Ishikawa (cell line): ENCODE data around the gene TSC22D3.

Experiments used
- CEBPB ChIP-seq: IDR thresholded peaks from 2 replicates; pipeline ENCODE4 v1.6.1; 2012
- CREB1 ChIP-seq: IDR thresholded peaks from 2 replicates; pipeline ENCODE4 v1.6.1; 2012; ENCODE audit warnings: low read depth
- EGR1 ChIP-seq: IDR thresholded peaks from 2 replicates; pipeline ENCODE4 v1.6.1; 2012
- EP300 ChIP-seq: IDR thresholded peaks from 2 replicates; pipeline ENCODE4 v1.6.1; 2012; ENCODE audit warnings: borderline replicate concordance
- FOXM1 ChIP-seq: IDR thresholded peaks from 2 replicates; pipeline ENCODE4 v1.6.1; 2012; ENCODE audit warnings: low read depth, borderline replicate concordance
- MAX ChIP-seq: IDR thresholded peaks from 2 replicates; pipeline ENCODE4 v1.6.1; 2012
- NFIC ChIP-seq: IDR thresholded peaks from 2 replicates; pipeline ENCODE4 v1.6.1; 2012
- RAD21 ChIP-seq: IDR thresholded peaks from 2 replicates; pipeline ENCODE4 v1.6.1; 2012; ENCODE audit warnings: low read depth
- REST ChIP-seq: IDR thresholded peaks from 2 replicates; pipeline ENCODE4 v1.6.1; 2012; ENCODE audit warnings: low read depth, mild to moderate bottlenecking
- TAF1 ChIP-seq: IDR thresholded peaks from 2 replicates; pipeline ENCODE4 v1.6.1; 2012; ENCODE audit warnings: low read depth, mild to moderate bottlenecking
- TCF12 ChIP-seq: IDR thresholded peaks from 2 replicates; pipeline ENCODE4 v1.6.1; 2012; ENCODE audit warnings: low read depth
- TEAD4 ChIP-seq: IDR thresholded peaks from 2 replicates; pipeline ENCODE4 v1.6.1; 2012
- USF1 ChIP-seq: IDR thresholded peaks from 2 replicates; pipeline ENCODE4 v1.6.1; 2012
- YY1 ChIP-seq: IDR thresholded peaks from 2 replicates; pipeline ENCODE4 v1.6.1; 2012; ENCODE audit warnings: low read depth
- ZBTB7A ChIP-seq: IDR thresholded peaks from 2 replicates; pipeline ENCODE4 v1.6.1; 2012; ENCODE audit warnings: low read depth

Gene TSC22D3

GRCh38 chrX:107775734-107776511, at the start of gene TSC22D3:
Gene TSC22D3 (minus strand): TSS chrX:107775787. CDS start chrX:107775419, 368 bp downstream.
- no peak for TF ChIP-seq USF1
- TF ChIP-seq RAD21 = peak; percentile 23; the same call in 1 of the 2 replicates
- no peak for TF ChIP-seq TCF12
- no peak for TF ChIP-seq NFIC
- no peak for TF ChIP-seq CREB1
- no peak for TF ChIP-seq REST
- TF ChIP-seq EGR1 = no peak

- TF ChIP-seq ZBTB7A (no peak), NFIC (no peak), MAX (no peak), REST (no peak), USF1 (no peak), RAD21 (no peak)
Measured at GRCh38 chrX:107823456-107823855, 47.9 kb upstream of the TSC22D3 start.

GRCh38 chrX:107823042-107823441, 47.5 kb upstream of the TSC22D3 start:
- no peak for TF ChIP-seq TEAD4
- no peak for TF ChIP-seq REST
- no peak for TF ChIP-seq FOXM1
- no peak for TF ChIP-seq EGR1
- no peak for TF ChIP-seq YY1
- TF ChIP-seq CREB1 = no peak
- no peak for TF ChIP-seq RAD21
- TF ChIP-seq EP300 = no peak
- no peak for TF ChIP-seq TCF12

- no peak for TF ChIP-seq REST
- no peak for TF ChIP-seq TAF1
- TF ChIP-seq EP300 = no peak
- no peak for TF ChIP-seq NFIC
- TF ChIP-seq TCF12 = no peak
- TF ChIP-seq EGR1 = no peak
- TF ChIP-seq ZBTB7A = no peak
- TF ChIP-seq MAX = no peak
- TF ChIP-seq CREB1 = no peak
- TF ChIP-seq RAD21 = no peak
- TF ChIP-seq CEBPB = no peak
Measured at GRCh38 chrX:107818900-107819521, 43.4 kb upstream of the TSC22D3 start.
